Measurements from ENCODE around the gene SMAD3.

The SMAD3 gene

DNA sequence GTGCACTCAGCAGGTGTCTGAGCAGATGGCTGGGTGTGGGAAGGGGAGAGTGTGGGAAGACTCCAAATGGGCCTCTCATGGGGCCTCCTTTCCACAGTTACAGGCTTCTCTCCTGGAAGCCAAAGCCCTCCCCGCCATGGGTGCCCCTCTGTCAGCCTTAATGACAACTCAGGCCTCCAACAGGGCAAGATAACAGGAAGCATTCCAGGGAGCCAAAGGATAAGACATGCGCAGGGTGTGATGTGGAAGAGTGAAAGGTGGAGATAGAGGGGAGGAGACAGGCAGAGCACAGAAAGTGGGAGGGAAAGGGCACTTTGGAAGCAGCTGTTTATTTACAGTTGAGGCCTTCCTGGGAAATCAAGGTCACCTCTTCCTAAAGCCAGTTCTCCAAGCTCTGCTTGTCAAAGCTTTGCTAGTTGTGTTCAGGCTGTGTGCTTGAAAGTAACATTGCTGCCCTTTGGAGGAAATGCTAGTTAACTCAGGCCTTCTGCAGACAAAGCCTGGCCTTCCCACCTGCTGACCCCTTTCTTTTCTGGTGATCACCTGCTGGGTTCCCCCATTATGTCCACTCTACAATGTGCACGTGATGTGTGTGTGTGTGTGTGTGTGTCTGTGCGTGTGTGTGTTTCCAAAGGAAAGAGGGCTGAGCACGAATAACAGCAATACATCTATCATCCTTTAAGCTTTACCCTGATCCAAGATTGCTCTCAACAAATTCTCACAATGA lies 35.2 kb upstream of the SMAD3 start:
- TF ChIP-seq ZNF274 (IDR thresholded peaks at IDR 0.05; ENCODE audit: low read depth, low read length), result no peak

DNA sequence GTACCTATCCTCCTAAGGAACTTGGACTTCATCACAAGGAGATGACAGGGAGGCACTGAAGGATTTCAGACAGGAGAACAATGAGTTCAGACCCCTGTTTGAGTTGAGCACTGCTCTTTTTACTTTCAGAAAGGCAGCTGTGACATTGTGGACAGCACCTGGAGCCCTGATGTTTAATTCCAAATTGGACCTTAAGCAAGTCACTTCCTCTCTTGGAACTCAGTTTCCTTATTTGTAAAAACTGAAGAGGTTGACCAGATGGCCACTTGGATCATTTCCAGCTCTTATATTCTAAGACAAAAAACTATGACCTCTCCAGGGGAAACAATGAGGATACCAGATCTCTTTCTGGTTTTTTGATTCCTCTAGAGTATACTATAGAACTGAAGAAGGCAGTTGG lies 34.1 kb upstream of the SMAD3 start:
- H3K4me3 ChIP-seq (ENCODE audit: low read length), result no peak overlapping the region
- no peak for TF ChIP-seq ZNF274 (IDR thresholded peaks at IDR 0.05; ENCODE audit: low read depth, low read length)

More for the DNA sequence above, 35.2 kb upstream of the SMAD3 start:
- H3K4me3 ChIP-seq (ENCODE audit: low read length), result no peak overlapping the region

GRCh38 chr15:67032608-67033007 lies 32.8 kb upstream of the SMAD3 start:
- TF ChIP-seq ZNF274 (IDR thresholded peaks at IDR 0.05; ENCODE audit: low read depth, low read length), result no peak
- H3K4me3 ChIP-seq (ENCODE audit: low read length), result no peak overlapping the region

DNA sequence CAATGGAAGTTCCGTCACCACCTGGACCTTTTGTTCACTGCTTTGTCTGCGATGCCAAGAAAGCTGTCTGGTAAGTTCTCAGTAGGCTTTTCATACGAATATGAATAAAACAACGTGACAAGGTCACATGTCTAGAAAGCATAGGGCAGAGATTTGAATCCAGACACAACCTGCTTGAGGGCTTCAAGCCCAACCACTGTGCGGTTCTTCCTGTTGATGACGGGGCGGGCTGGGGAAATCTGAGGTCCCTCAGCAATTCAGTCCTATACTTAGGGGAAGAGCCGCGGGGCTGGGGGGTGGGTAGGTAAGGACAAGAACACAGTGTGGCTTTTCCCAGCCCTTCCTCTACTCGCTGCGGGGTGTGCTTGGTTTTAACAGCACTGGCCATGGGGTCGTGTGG lies 32.4 kb upstream of the SMAD3 start:
- no peak overlapping the region; the same call in 1 of the 2 replicates for H3K4me3 ChIP-seq (ENCODE audit: low read length)
- no peak for TF ChIP-seq ZNF274 (IDR thresholded peaks at IDR 0.05; ENCODE audit: low read depth, low read length)

DNA sequence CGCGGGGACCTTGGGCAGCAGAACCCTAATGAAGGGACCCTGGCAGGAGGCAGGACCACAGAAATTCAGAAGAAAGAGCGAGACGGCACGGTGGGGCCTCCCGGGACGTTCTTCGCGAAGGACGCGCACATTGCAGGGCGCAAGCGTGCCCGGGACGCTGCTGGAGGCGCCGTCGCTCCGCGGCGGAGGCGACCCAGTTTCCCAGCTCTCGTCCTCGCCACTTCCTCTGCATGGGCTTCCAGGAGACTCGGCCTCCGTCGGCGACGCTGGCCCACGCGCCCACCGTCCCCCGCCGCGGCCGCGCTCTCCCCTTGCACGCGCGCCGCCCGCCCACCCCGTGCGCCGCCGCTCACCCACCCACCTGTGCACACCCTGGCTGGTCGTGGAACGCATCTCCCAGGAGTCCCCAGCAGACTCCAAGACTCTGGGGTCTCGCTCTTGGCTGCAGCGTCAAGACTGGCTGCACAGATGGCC lies 31.8 kb upstream of the SMAD3 start:
- no peak overlapping the region; the same call in 1 of the 2 replicates for H3K4me3 ChIP-seq (ENCODE audit: low read length)
- TF ChIP-seq ZNF274 (IDR thresholded peaks at IDR 0.05; ENCODE audit: low read depth, low read length), result no peak

- no peak for TF ChIP-seq ZNF274 (IDR thresholded peaks at IDR 0.05; ENCODE audit: low read depth, low read length)
- H3K4me3 ChIP-seq (ENCODE audit: low read length), result no peak overlapping the region
These were observed 29.5 kb upstream of the SMAD3 start for GRCh38 chr15:67035886-67036285.

DNA sequence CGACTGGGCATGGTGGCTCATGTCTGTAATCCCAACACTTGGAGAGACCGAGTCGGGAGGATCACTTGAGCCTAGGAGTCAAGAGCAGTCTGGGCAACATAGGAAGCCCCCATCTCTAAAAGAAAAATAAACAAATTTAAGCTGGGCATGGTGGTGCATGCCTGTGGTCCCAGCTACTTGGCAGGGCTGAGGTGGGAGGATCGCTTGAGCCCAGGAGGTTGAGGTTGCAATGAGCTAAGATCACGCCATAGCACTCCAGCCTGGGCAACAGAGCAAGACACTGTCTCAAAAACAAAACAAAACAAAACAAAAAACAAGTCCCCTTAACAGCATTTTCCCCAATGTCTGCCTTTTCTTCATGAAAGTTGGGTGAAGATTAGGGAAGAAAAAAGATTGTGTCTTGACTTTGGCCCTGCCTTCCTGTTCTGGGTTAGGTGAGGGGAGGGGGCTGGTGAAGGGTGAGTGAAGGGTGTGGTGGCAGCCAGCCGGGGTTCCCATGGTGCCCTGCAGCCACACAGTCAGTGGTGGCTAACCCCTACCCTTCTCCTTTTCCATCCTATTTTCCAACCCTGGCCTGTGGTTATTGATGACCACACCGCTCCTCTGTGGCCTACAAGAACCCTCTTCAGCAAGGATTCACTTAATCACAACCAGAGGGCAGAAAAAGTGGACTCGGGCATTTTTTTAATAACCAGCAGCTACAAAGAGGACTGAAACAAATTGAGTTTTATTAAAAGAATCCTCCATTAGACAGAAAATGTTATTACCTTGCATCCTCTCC lies 28.4 kb upstream of the SMAD3 start:
- no peak for TF ChIP-seq ZNF274 (IDR thresholded peaks at IDR 0.05; ENCODE audit: low read depth, low read length)
- no peak overlapping the region for H3K4me3 ChIP-seq (ENCODE audit: low read length)

- TF ChIP-seq ZNF274 (IDR thresholded peaks at IDR 0.05; ENCODE audit: low read depth, low read length), result no peak
- H3K4me3 ChIP-seq (ENCODE audit: low read length), result no peak overlapping the region
These were observed 27.7 kb upstream of the SMAD3 start for GRCh38 chr15:67037694-67038093.

DNA sequence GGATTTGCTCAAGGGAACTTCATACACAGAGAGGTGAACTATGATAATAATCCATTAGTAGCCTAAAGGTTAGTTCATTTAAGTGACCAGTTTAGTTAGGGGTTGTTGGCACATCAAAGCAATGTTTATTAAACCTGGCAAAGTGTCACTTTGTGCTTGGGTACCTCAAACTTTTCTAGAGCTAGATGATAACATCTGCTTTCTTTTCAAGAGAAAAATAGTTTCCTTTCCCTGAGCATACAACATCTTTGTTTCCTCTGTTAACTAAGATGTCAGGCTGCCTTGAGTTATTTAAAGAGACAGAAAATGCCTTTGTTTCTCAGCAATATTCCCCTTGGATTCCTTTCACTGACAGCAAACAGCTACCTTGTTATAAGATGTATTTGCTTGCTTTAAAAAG lies 26.7 kb upstream of the SMAD3 start:
- no peak for TF ChIP-seq ZNF274 (IDR thresholded peaks at IDR 0.05; ENCODE audit: low read depth, low read length)
- no peak overlapping the region for H3K4me3 ChIP-seq (ENCODE audit: low read length)

GRCh38 chr15:67039384-67040075 lies 25.9 kb upstream of the SMAD3 start:
- no peak for TF ChIP-seq ZNF274 (IDR thresholded peaks at IDR 0.05; ENCODE audit: low read depth, low read length)
- H3K4me3 ChIP-seq (ENCODE audit: low read length), result no peak overlapping the region

DNA sequence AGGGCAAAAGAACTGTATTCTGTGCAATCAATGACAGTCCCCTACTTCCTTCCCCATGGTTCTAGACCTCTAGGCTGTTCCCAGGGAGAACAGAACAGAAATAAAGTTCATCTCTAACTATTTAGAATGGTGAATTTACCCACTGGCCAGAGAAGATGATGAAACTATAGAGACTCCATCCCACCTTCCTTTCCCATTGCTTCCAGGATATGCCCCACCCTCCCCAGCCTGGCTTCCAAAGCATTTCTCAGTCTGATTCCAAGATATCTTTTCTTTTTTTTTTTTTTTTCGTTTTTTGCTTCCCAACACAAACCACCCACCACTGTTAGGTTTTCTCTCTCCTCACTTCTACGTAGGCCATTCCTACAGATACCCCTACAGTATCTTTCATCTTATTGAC lies 25.1 kb upstream of the SMAD3 start:
- no peak for TF ChIP-seq ZNF274 (IDR thresholded peaks at IDR 0.05; ENCODE audit: low read depth, low read length)
- H3K4me3 ChIP-seq (ENCODE audit: low read length), result no peak overlapping the region

DNA sequence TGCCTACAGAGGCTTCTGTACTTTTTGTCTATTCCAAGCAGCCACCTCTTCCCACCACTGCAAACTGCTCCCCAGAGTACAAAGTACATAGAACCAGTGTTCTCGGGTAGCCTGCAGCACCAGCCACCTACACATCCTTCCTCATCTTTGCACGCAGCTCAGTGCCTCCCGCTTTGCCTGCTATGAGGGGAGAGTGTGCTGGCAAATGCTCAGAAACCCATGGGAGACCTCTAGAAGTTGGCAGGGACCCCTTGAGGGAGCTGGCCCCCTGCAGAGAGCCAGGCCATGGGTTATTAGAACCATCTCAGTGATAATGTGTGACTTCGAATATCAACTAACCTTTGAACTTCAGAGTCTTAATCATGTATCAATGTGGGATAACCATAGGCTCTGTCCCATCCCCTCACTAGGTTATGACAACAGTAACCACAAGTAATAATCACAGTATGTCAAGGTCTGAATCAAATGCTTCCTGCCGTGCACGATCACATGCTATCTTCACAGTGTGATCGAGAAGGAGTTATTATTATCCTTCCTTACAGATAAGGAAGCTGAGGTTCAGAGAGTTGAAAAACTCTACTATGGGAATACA lies 22.8 kb upstream of the SMAD3 start:
- no peak overlapping the region for H3K4me3 ChIP-seq (ENCODE audit: low read length)
- no peak for TF ChIP-seq ZNF274 (IDR thresholded peaks at IDR 0.05; ENCODE audit: low read depth, low read length)

DNA sequence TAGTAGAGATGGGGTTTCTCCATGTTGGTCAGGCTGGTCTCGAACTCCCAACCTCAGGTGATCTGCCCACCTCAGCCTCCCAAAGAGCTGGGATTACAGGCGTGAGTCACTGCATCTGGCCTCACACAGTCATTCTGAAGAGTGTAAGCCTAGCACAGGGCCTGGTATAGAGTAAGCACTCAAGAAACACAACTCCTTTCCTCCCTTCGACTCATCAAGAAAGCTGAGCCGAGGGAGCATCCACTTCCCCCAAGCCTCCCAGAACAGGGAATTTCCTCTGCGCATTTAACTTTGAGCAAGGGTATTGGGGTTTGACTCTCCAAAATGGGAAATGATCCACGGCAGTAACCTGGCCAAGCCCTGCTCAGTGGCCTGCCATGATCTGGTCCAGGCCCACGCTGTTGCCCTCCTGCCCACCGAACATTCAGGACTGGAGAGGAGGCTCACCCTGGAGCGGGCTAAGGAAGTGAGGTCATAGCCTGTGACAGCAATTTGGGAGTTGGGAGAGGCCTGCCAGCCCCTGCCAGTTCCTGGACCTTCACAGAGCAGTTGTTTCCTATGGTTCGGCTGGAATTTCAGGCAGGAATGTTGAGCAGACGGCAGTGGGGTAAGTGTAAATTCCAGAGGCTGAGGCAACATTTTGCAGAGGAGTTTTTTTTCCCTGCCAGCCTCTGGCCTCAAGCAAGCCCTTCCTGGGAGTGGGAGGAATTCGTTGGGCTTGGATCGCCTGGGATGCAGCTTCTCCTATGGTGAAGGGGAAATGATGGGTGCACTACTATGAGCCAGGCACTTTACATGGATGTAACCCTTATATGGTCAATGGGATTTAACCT lies 21.2 kb upstream of the SMAD3 start:
- no peak overlapping the region for H3K4me3 ChIP-seq (ENCODE audit: low read length)

More for the DNA sequence above, 21.2 kb upstream of the SMAD3 start:
- no peak for TF ChIP-seq ZNF274 (IDR thresholded peaks at IDR 0.05; ENCODE audit: low read depth, low read length)

Data from GM08714 (cell line).